SH-SY5Y (cell line): ENCODE results near the gene EGFLAM.

Source experiments
- GATA2 ChIP-seq: IDR thresholded peaks from 2 replicates; pipeline ENCODE4 v1.6.1; 2011; ENCODE audit warnings: mild to moderate bottlenecking, low read depth, low read length
- GATA3 ChIP-seq: IDR thresholded peaks from 2 replicates; pipeline ENCODE4 v1.6.1; 2011; ENCODE audit warnings: low read depth, mild to moderate bottlenecking, low read length, moderate library complexity

The EGFLAM gene

GRCh38 chr5:38494175-38494574, 235.8 kb downstream of the EGFLAM start:
- TF ChIP-seq GATA2: no peak

- no peak for TF ChIP-seq GATA2
- no peak for TF ChIP-seq GATA3
These were observed 236.4 kb downstream of the EGFLAM start for GRCh38 chr5:38494763-38495162.

DNA sequence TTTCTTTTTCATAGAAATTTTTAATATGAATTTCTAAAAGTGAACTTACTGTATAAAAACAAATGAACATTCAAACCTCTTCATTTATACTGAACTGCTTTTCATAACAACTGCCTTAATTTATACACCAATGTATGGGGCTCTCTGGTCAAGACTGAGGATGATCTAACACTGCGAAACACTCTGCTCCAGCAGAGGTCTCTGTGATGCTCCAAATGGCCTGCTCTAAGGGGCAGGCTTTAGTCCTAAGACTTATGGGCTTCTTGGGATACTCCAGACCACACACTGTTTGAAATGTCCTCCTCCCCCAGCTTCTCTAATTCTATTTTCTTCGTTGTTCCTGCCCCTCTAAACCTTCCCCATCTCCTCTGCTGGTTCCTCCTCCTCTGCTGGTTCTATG, 239.6 kb downstream of the EGFLAM start:
- TF ChIP-seq GATA3 (no peak), GATA2 (no peak)

DNA sequence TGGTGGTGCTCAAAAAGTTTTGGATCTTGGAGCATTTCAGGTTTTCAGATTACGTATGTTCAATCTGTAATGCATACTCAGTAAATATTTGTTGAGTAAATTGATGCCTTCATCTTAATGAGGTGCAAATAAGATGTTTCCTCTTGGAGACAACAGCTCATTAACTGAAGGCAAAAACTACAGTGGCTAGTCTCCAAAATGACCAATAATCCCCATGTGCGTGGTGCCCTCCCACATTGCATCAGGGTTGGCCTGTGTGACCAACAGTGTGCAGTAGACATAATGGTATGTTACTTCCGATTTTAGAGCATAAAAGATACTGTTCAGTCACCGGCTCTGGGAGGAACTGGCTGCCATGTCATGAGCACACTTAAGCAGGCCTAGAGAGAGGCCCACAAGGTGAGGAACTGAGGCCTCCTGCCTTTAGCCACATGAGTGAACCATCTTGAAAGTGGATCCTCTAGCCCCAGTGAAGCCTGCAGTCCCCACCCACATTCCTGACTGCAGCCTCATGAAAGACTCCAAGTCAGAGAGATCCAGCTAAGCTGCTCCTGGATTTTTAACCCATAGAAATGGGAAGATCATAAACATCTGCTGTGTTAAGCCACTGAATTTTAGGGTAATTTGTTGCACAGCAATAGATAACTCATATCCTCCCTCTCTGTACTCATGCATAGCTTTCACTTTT, 242.4 kb downstream of the EGFLAM start:
- TF ChIP-seq GATA3 (no peak), GATA2 (no peak)

DNA sequence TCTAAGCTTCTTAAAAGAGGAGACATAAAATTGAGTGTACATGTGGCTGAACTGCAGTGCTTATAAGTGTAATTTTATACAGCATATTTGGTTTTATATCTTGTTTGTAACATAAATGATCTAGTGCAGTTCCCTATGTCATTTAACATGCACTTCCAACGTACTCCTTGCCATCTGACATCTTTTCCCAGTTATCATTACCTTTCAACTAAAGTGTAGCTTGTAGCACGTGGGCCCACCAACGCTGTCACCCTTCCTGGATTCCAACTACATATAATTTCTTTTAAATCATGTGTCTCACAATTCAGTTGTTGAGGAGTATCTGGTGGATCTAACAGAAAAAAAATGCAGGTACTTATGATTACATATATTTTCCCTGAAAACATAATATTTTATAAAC, 247.9 kb downstream of the EGFLAM start:
- TF ChIP-seq GATA2: no peak
- no peak for TF ChIP-seq GATA3

GRCh38 chr5:38509185-38509584, 250.8 kb downstream of the EGFLAM start:
- TF ChIP-seq GATA3 (no peak), GATA2 (no peak)
